ENCODE measurements around the gene STX3. TPM values are rescaled to one million over a fixed set of nuclear protein-coding genes. Genes with fewer than 3 reads are reported as not detected.

STX3 gene
- total RNA-seq, 1 donor from 2014 or later: 52.4 TPM

GRCh38 chr11:59810189-59810910 is 55.2 kb downstream of the STX3 start, which contains the start of gene MRPL16:
Gene MRPL16, minus strand, starts transcription at chr11:59810778. Its CDS starts 120 bp downstream, at chr11:59810658.
- peaks cover 12% of the 10 kb centered on the region for H3K4me1 ChIP-seq
- H2AFZ ChIP-seq (replicated peaks): peak within 1 kb of the TSS; percentile 80
- no peaks in the 10 kb centered on the region for H3K27me3 ChIP-seq
- peak within 1 kb of the TSS; percentile 95 for H3K4me3 Mint-ChIP-seq
- H3K4me1 Mint-ChIP-seq: peaks cover 15% of the 10 kb centered on the region
- no peaks in the 10 kb centered on the region for H4K20me1 ChIP-seq (ENCODE audit: low read depth)
- H3K4me3 ChIP-seq: peak within 1 kb of the TSS; percentile 66
- peaks cover 17% of the 10 kb centered on the region for H3K79me2 ChIP-seq (ENCODE audit: low read depth)
- H3K9me3 Mint-ChIP-seq: no peaks in the 10 kb centered on the region
- H3K4me2 ChIP-seq: peak within 1 kb of the TSS; percentile 75
- no peaks in the 10 kb centered on the region for H3K36me3 ChIP-seq
- H3K9ac ChIP-seq: peak within 1 kb of the TSS; percentile 58
- no peak for TF ChIP-seq EZH2phosphoT487 (IDR thresholded peaks at IDR 0.05)
- TF ChIP-seq EZH2 (IDR thresholded peaks at IDR 0.05): peak; percentile 41
- TF ChIP-seq CTCF (IDR thresholded peaks at IDR 0.05): peak; percentile 31
- H3K9me3 ChIP-seq (ENCODE audit: low read depth): no peaks in the 10 kb centered on the region
- H3K27me3 Mint-ChIP-seq (ENCODE audit: insufficient read depth, low read depth): peaks cover 5% of the 10 kb centered on the region
- DNase-seq (ENCODE audit: low spot score): peak; percentile 90
- no peak within 1 kb of the TSS for H3K27ac ChIP-seq
- H3K27ac Mint-ChIP-seq: peak within 1 kb of the TSS; percentile 86
- peaks cover 9% of the 10 kb centered on the region for H3K36me3 Mint-ChIP-seq
- H3F3A ChIP-seq (ENCODE audit: low read depth): peaks cover 5% of the 10 kb centered on the region

- Histone ChIP-seq H3K9ac (no peak overlapping the region), H3K4me1 (peaks cover 17% of the 10 kb centered on the region), H3F3A (ENCODE audit: low read depth) (peaks cover 5% of the 10 kb centered on the region), H3K9me3 (ENCODE audit: low read depth) (no peaks in the 10 kb centered on the region), H2AFZ (replicated peaks) (peak overlapping the region; percentile 80), H3K27ac (no peak overlapping the region), H3K79me2 (ENCODE audit: low read depth) (peaks cover 17% of the 10 kb centered on the region), H3K36me3 (no peaks in the 10 kb centered on the region), H3K4me3 (peak overlapping the region; percentile 66), H3K27me3 (no peaks in the 10 kb centered on the region), H4K20me1 (ENCODE audit: low read depth) (no peaks in the 10 kb centered on the region), H3K4me2 (peak overlapping the region; percentile 75)
- Mint-ChIP-seq H3K27me3 (ENCODE audit: insufficient read depth, low read depth) (peaks cover 5% of the 10 kb centered on the region), H3K27ac (no peak overlapping the region), H3K4me3 (peak overlapping the region; percentile 95), H3K4me1 (peaks cover 15% of the 10 kb centered on the region), H3K36me3 (peaks cover 9% of the 10 kb centered on the region), H3K9me3 (no peaks in the 10 kb centered on the region)
- TF ChIP-seq CTCF (IDR thresholded peaks at IDR 0.05): no peak
- no peak for TF ChIP-seq EZH2 (IDR thresholded peaks at IDR 0.05)
- TF ChIP-seq EZH2phosphoT487 (IDR thresholded peaks at IDR 0.05): no peak
- DNase-seq (ENCODE audit: low spot score): no peak
These were observed 55.7 kb downstream of the STX3 start for GRCh38 chr11:59810911-59811259.

GRCh38 chr11:59812220-59812619 is 57.0 kb downstream of the STX3 start:
- no peak overlapping the region for H3K27ac ChIP-seq
- H3K9me3 ChIP-seq (ENCODE audit: low read depth): no peaks in the 10 kb centered on the region
- no peak overlapping the region for H3K4me3 ChIP-seq
- H3K4me1 ChIP-seq: peaks cover 20% of the 10 kb centered on the region
- Mint-ChIP-seq H3K4me3 (no peak overlapping the region), H3K9me3 (no peaks in the 10 kb centered on the region), H3K4me1 (peaks cover 15% of the 10 kb centered on the region), H3K27ac (no peak overlapping the region), H3K36me3 (peaks cover 2% of the 10 kb centered on the region), H3K27me3 (ENCODE audit: insufficient read depth, low read depth) (peaks cover 5% of the 10 kb centered on the region)
- H3K79me2 ChIP-seq (ENCODE audit: low read depth): peaks cover 17% of the 10 kb centered on the region
- H4K20me1 ChIP-seq (ENCODE audit: low read depth): no peaks in the 10 kb centered on the region
- H2AFZ ChIP-seq (replicated peaks): no peak overlapping the region
- H3F3A ChIP-seq (ENCODE audit: low read depth): peaks cover 5% of the 10 kb centered on the region
- TF ChIP-seq EZH2phosphoT487 (IDR thresholded peaks at IDR 0.05) (no peak), CTCF (IDR thresholded peaks at IDR 0.05) (no peak), EZH2 (IDR thresholded peaks at IDR 0.05) (no peak)
- no peak overlapping the region for H3K4me2 ChIP-seq
- DNase-seq (ENCODE audit: low spot score): no peak
- no peaks in the 10 kb centered on the region for H3K27me3 ChIP-seq
- no peak overlapping the region for H3K9ac ChIP-seq
- no peaks in the 10 kb centered on the region for H3K36me3 ChIP-seq

Data from neural progenitor cell (in vitro differentiated cells).